Measurements from ENCODE around the gene NRSN1. TPM values are rescaled to one million over a fixed set of nuclear protein-coding genes. Genes with fewer than 3 reads are reported as not detected.
A peak's percentile ranks its signal among the peaks of the same experiment; 100 is the strongest.

NRSN1 gene
- total and polyA plus RNA-seq, 2 of the 13 experiments (the other 11 are each of a cell fraction or from before 2014, with no cell fraction given): not detected

DNA sequence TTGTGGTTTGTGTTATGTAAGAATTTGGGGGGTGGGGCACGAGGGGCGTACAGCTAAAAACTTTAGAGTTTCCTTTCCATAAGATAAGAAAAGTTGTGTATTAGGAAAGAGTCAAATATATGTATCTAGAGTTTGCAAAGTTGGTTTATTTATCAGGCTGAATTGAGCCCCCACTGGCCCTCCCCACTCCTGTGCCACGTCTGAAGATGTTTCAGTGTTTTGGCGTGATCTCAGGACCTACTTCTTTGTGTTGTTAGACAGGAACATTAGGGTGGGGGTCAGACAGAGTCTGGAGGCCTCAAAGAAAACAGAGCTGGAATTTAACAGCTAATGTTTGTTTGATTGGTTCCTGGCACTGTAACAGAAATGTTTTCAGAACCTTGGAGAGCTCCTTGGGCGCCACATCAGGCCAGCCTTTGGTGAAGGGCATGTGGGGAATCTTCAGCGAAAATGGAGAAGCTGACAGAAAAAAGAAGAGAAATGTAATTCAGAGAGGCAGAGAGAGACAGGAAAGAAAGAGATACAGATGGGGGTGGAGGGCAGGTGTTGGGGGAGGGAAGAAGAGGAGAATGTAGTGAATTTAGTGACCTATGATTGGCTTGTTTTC is 674 bp downstream of the NRSN1 start (continued):
- TF ChIP-seq, protein P1, sequence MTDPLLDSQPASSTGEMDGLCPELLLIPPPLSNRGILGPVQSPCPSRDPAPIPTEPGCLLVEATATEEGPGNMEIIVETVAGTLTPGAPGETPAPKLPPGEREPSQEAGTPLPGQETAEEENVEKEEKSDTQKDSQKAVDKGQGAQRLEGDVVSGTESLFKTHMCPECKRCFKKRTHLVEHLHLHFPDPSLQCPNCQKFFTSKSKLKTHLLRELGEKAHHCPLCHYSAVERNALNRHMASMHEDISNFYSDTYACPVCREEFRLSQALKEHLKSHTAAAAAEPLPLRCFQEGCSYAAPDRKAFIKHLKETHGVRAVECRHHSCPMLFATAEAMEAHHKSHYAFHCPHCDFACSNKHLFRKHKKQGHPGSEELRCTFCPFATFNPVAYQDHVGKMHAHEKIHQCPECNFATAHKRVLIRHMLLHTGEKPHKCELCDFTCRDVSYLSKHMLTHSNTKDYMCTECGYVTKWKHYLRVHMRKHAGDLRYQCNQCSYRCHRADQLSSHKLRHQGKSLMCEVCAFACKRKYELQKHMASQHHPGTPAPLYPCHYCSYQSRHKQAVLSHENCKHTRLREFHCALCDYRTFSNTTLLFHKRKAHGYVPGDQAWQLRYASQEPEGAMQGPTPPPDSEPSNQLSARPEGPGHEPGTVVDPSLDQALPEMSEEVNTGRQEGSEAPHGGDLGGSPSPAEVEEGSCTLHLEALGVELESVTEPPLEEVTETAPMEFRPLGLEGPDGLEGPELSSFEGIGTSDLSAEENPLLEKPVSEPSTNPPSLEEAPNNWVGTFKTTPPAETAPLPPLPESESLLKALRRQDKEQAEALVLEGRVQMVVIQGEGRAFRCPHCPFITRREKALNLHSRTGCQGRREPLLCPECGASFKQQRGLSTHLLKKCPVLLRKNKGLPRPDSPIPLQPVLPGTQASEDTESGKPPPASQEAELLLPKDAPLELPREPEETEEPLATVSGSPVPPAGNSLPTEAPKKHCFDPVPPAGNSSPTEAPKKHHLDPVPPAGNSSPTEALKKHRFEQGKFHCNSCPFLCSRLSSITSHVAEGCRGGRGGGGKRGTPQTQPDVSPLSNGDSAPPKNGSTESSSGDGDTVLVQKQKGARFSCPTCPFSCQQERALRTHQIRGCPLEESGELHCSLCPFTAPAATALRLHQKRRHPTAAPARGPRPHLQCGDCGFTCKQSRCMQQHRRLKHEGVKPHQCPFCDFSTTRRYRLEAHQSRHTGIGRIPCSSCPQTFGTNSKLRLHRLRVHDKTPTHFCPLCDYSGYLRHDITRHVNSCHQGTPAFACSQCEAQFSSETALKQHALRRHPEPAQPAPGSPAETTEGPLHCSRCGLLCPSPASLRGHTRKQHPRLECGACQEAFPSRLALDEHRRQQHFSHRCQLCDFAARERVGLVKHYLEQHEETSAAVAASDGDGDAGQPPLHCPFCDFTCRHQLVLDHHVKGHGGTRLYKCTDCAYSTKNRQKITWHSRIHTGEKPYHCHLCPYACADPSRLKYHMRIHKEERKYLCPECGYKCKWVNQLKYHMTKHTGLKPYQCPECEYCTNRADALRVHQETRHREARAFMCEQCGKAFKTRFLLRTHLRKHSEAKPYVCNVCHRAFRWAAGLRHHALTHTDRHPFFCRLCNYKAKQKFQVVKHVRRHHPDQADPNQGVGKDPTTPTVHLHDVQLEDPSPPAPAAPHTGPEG (CRISPR knock-in tag; IDR thresholded peaks at IDR 0.05): no peak; the same call in 1 of the 2 replicates
- TF ChIP-seq ZSCAN20 (CRISPR knock-in tag; IDR thresholded peaks at IDR 0.05; ENCODE audit: borderline replicate concordance): peak; percentile 90; the same call in 1 of the 2 replicates
- peak; percentile 96 for TF ChIP-seq ZNF781 (CRISPR knock-in tag; IDR thresholded peaks at IDR 0.05; ENCODE audit: borderline replicate concordance, not compliant biosample characterization)
- TF ChIP-seq ZSCAN12 (CRISPR knock-in tag; IDR thresholded peaks at IDR 0.05): peak; percentile 94; the same call in 1 of the 2 replicates
- TF ChIP-seq, protein P2, sequence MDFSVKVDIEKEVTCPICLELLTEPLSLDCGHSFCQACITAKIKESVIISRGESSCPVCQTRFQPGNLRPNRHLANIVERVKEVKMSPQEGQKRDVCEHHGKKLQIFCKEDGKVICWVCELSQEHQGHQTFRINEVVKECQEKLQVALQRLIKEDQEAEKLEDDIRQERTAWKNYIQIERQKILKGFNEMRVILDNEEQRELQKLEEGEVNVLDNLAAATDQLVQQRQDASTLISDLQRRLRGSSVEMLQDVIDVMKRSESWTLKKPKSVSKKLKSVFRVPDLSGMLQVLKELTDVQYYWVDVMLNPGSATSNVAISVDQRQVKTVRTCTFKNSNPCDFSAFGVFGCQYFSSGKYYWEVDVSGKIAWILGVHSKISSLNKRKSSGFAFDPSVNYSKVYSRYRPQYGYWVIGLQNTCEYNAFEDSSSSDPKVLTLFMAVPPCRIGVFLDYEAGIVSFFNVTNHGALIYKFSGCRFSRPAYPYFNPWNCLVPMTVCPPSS (IDR thresholded peaks at IDR 0.05): no peak
- TF ChIP-seq PHF8 (CRISPR knock-in tag; IDR thresholded peaks at IDR 0.05): no peak
- no peak for TF ChIP-seq PAX8 (CRISPR knock-in tag; IDR thresholded peaks at IDR 0.05; ENCODE audit: borderline replicate concordance)
- TF ChIP-seq, protein P3, sequence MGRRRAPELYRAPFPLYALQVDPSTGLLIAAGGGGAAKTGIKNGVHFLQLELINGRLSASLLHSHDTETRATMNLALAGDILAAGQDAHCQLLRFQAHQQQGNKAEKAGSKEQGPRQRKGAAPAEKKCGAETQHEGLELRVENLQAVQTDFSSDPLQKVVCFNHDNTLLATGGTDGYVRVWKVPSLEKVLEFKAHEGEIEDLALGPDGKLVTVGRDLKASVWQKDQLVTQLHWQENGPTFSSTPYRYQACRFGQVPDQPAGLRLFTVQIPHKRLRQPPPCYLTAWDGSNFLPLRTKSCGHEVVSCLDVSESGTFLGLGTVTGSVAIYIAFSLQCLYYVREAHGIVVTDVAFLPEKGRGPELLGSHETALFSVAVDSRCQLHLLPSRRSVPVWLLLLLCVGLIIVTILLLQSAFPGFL (CRISPR knock-in tag; IDR thresholded peaks at IDR 0.05): no peak
- TF ChIP-seq, protein P4, sequence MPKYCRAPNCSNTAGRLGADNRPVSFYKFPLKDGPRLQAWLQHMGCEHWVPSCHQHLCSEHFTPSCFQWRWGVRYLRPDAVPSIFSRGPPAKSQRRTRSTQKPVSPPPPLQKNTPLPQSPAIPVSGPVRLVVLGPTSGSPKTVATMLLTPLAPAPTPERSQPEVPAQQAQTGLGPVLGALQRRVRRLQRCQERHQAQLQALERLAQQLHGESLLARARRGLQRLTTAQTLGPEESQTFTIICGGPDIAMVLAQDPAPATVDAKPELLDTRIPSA (CRISPR knock-in tag; IDR thresholded peaks at IDR 0.05; ENCODE audit: borderline replicate concordance): no peak
- peak; percentile 94 for TF ChIP-seq ZNF792 (CRISPR knock-in tag; IDR thresholded peaks at IDR 0.05)
- TF ChIP-seq, protein P5, sequence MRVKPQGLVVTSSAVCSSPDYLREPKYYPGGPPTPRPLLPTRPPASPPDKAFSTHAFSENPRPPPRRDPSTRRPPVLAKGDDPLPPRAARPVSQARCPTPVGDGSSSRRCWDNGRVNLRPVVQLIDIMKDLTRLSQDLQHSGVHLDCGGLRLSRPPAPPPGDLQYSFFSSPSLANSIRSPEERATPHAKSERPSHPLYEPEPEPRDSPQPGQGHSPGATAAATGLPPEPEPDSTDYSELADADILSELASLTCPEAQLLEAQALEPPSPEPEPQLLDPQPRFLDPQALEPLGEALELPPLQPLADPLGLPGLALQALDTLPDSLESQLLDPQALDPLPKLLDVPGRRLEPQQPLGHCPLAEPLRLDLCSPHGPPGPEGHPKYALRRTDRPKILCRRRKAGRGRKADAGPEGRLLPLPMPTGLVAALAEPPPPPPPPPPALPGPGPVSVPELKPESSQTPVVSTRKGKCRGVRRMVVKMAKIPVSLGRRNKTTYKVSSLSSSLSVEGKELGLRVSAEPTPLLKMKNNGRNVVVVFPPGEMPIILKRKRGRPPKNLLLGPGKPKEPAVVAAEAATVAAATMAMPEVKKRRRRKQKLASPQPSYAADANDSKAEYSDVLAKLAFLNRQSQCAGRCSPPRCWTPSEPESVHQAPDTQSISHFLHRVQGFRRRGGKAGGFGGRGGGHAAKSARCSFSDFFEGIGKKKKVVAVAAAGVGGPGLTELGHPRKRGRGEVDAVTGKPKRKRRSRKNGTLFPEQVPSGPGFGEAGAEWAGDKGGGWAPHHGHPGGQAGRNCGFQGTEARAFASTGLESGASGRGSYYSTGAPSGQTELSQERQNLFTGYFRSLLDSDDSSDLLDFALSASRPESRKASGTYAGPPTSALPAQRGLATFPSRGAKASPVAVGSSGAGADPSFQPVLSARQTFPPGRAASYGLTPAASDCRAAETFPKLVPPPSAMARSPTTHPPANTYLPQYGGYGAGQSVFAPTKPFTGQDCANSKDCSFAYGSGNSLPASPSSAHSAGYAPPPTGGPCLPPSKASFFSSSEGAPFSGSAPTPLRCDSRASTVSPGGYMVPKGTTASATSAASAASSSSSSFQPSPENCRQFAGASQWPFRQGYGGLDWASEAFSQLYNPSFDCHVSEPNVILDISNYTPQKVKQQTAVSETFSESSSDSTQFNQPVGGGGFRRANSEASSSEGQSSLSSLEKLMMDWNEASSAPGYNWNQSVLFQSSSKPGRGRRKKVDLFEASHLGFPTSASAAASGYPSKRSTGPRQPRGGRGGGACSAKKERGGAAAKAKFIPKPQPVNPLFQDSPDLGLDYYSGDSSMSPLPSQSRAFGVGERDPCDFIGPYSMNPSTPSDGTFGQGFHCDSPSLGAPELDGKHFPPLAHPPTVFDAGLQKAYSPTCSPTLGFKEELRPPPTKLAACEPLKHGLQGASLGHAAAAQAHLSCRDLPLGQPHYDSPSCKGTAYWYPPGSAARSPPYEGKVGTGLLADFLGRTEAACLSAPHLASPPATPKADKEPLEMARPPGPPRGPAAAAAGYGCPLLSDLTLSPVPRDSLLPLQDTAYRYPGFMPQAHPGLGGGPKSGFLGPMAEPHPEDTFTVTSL (CRISPR knock-in tag; IDR thresholded peaks at IDR 0.05; ENCODE audit: borderline replicate concordance): peak; percentile 39; the same call in 1 of the 2 replicates
- 0 out of 2 replicates have a peak, but pooled peaks have one; percentile 31 for TF ChIP-seq DMAP1 (CRISPR knock-in tag; IDR thresholded peaks at IDR 0.05)
- TF ChIP-seq PHB2 (IDR thresholded peaks at IDR 0.05; ENCODE audit: partially characterized antibody): no peak
- no peak for TF ChIP-seq PAF1 (CRISPR knock-in tag; IDR thresholded peaks at IDR 0.05)
- TF ChIP-seq FOXJ3 (CRISPR knock-in tag; IDR thresholded peaks at IDR 0.05; ENCODE audit: borderline replicate concordance): 0 out of 2 replicates have a peak, but pooled peaks have one; percentile 23
